Erythroblast (primary cell): ENCODE data around the gene MMGT1.

ENCODE experiments used
- GATA1 ChIP-seq: IDR thresholded peaks from 2 replicates; pipeline ENCODE4 v1.6.1; 2011; ENCODE audit warnings: low read depth, mild to moderate bottlenecking, control low read depth, low read length, moderate library complexity
- POLR2A ChIP-seq: IDR thresholded peaks from 2 replicates; pipeline ENCODE4 v1.6.1; 2011; ENCODE audit warnings: mild to moderate bottlenecking, low read length

DNA sequence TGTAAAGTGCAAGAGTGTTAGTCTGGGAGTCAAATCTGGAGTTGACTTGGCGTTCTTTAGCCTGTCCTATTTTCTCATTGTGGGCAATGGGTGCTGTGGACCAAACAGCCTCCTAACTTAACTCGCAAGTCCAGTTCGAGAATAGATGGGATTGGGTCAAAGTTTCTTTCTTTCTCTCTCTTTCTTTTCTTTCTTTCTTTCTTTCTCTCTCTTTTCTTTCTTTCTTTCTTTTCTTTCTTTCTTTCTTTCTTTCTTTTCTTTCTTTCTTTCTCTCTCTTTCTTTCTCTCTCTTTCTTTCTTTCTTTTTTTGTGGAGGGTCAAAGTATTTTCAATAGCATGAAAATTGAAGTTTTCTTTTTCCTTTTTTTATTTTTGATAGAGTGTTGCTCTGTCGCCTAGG lies 14.5 kb upstream of the MMGT1 start:
- no peak for TF ChIP-seq POLR2A
- TF ChIP-seq GATA1: no peak
